Stimulated activated CD8-positive, alpha-beta memory T cell treated with anti-CD3 and anti-CD28 coated beads, Interleukin-4, amount 100 ng/mL, for 4 hours (primary cell): ENCODE measurements around the gene SLC25A13.

Experiments used
- DNase-seq, 2 donors: peaks; one replicate each; pipeline ENCODE4 v3.0.0-alpha.2; 2020; ENCODE audit warnings: low read depth in 2 of 2, low spot score in 1 of 2

The SLC25A13 gene

DNA sequence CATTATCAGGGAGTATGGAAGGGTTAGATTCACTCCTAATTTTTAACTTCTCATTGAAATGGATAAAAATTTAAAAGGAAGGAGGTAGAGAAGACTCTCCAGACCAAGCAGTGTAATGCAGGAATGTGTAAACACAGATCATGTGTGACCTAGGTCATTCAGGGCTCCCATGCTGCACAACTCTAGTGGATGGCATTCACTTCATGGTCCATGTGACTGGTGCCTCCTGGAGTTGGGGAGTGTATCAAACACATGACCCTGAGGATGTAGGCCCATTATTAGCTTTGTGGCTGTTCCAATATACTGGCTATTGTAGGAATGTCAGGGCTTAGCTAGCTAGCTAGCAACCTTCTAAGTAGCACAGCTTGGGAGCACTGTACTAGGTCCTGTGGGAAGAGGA is 109.9 kb downstream of the SLC25A13 start:
- no peak for DNase-seq

DNA sequence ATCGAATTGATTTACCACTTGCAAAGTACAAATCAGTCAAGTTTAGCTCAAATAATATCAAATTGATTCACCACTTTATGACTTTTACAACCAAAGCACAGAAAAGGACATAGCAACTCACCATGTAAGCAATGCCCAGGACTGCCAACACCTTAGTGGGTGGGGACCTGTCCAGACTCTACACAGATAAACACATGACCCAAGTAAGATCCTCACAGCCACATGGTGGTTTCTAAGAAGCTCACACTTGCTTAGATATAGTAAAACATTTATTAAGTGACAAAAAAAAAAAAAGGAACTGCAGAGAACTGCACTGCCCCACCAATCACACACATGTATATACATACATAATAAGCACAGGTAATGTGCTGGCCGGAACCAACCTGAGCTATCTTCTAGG is 116.2 kb downstream of the SLC25A13 start:
- no peak for DNase-seq

DNA sequence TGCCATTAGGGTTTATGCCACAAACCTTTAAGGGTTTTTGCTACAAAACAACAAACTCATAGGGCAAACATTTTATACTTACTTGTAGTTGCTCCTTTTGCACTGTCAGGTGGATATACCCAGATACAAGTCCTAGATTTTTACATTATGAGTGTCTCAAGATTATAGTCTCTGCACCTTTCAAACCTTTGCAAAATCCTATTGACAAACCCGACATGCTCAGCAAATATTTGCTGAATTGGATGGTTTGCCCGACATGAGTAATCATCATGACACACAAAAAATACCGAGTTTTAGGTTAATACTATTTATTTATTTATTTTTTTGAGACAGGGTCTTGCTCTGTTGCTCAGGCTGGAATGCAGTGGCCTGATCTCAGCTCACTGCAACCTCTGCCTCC is 117.3 kb downstream of the SLC25A13 start:
- no peak for DNase-seq

DNA sequence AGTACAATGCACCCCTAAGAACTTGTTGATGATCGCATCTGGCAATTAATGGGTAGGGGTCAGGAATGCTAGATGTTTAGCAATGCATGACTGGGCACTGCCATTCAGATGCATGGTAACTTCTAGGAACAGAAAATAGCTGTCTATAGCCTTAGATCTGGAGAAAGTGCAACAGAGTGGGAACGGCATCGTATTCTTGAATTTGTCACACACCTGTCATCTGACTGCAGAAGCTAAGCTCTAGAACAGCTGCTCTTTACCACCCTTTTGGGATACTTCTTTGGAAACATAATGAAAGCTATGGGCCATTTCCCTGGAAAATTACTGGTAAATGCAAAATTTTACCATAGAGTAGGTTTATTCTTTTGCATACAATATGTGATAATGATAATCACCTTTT is 118.1 kb downstream of the SLC25A13 start:
- DNase-seq = no peak

DNA sequence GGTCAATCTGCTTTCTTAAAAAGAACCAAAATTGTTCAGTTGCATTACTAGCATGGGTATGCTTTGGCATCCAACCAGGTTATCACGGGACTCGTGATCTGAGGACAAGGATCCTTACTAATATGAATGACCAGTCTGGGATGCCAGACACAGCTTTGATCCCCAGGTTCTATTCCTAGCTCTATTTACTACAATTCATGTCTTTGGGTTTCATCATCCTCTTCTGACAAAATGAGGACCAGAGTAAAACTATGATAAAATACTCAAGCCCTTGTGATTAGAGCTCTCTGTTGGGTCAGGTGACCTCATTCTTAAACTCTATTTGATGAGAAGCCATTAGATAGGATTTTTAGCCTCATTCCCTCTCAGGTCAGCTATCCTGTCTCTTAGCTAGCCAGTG is 119.8 kb downstream of the SLC25A13 start:
- no peak for DNase-seq

DNA sequence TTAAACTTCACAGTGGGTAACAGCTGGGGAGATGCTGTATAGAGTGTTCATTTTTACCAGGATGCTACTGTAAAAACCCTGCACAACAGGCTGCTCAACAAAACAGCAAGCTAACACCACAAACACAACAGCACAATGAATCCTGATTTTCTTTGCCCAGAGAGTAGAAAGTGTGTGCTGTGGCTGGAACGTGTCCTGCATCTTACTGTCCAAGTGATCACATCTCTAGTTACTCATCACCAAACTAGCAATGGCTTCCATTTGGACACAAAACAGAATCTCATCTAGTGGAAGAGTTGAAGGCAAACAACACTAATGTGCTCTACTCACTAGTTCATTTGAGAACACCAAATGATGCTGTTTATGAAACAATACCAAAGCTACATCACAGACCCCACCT is 121.2 kb downstream of the SLC25A13 start:
- DNase-seq = no peak

DNA sequence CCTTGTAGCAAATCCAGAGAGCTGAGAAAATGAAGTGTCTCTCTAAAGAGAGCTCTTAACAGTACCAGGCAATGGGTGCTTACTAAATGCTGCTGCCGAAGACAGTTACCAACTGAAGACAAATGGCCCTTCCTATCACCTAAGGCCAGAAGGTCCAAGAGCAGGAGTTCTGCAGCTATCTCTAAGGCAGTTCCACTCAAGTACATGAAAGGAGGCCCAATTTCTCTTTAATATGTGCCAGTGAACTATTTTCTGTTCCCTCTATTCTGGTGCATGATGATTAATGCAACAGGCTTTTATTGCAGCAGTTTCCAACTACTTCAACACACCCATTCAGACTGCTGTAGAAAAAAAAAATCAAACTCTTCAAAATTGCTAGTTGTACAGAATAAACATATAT is 122.5 kb downstream of the SLC25A13 start:
- DNase-seq = no peak

DNA sequence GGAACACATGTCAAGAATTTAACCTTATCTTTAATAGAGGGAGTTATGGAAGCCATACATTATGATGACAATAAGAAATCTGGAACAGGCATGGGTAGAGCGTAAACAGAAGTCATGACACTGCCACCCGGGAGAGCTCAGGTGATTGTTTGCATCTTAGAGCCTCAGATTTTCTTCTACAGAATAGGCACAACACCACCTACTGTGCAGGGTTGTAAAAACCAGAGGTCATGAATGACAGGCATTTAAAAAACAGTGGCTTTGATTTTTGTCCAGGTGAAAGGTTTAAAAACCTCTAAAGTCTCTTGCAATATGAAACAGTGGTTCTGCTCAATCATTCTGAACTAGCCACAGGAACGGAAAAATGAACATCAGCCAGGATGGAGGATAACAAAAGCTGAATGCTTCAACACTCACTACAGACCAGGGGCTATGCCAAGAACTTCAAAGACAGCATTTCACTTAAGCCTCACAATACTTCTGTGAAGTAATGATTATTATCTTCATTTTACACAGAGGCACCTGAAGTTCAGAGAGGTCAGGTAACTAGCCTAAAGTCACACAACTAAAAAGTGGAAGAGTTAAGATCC is 123.8 kb downstream of the SLC25A13 start:
- DNase-seq = no peak

DNA sequence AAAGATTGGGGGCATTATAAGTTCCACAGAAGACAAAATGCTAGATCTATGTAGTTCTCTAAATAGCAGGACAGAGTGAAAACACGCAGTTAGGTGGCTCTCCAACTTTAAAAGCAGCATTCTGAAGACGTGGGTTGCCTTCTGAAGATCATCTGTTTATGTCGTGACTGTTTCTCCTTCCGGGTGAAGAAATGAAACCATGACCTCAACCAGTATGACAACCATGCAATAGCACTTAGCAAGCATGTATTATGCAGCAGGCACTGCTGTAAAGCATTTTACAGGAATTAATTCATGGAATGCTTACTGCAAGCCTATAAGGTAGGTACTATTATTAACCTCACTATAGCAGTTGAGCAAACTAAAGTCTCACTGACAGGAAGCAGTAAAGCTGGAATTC is 125.2 kb downstream of the SLC25A13 start:
- DNase-seq = no peak

DNA sequence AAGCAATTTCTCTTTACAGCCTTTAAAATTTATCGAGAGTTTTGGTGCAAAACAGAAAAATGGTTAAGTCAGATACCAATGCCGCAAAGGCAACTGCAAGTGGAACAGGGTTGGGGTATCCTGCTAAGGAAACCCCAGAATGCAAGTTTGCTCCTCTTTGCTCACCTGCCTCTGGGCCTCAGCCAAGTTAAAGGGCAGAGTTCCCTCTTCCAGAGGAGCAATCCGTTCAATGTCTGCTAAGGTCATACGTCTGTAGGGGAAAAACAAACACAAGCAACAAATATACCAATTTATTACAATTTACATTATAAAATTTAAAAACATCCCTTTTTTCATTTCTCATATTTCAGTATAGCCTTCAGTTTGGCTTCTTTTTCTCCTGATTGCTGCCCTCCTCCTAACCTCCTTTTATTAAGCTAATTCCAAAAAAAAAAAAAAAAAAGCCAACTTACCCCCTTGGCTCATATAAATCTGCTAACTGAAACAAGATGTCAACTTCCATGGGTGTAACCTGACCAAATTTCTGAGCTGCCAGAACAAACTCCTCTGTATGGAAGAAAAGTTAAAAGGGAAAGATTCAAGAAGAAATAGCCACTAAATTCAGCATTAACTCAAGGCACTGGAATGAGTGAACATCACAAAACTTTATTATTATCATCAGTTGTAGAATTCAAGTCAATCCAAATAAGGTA is 132.6 kb downstream of the SLC25A13 start:
- no peak for DNase-seq

DNA sequence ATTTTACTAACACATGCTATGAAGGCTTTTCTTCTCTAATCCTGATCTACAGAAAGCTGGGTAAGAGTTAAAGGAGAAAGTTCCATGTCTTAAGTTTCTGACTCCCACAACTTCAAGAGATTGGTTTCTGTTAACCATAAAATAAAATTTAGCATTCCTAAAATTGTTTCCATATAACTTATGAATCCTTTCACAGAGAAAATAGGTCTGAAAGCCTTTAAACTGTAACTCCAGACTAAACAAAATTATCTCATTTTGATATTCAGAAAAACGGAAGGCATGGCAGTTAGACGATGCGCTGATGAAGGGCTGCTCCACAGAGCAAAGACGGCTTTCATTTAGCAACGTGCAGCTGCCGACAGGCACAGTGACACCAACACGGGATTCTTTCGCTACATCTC is 133.3 kb downstream of the SLC25A13 start:
- no peak for DNase-seq

DNA sequence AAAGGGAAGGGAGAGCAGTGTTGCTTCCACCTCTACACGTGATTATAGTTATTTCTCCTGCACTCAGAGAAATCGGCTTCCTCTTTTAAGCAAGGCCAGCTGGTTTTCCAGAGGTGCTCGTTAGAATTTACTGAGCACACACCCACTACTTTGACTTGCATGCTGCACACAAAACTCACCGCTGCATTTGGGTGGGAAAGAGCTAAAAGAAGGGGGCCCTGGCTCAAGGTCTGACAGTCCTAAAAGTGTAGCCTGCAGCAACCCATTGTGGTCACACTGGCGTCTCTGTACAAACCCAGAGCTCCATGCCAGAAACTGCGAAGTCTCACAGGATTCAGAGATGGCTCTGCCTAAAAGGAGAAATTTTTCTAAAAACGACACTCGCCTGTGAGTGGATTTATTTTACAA is 133.7 kb downstream of the SLC25A13 start:
- DNase-seq = no peak

DNA sequence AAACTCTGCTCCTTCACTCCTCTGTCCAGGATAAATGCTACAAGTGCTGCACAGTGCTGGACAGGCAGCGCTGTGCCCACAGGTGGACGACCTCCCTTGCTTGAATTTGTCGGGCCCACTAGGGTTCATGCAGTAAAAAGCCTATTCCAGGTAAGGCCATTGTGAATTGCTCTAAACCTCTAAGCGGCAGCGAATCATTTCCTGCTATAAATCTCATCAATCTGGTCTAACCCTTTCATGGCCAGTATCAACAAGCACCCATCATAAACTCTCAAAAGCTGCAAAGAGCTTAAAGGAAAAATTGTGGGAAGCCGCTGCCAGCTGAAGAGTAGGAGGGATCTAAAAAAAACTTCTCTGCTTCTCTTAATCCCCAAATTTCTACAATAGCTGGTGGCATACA is 134.2 kb downstream of the SLC25A13 start:
- no peak for DNase-seq

DNA sequence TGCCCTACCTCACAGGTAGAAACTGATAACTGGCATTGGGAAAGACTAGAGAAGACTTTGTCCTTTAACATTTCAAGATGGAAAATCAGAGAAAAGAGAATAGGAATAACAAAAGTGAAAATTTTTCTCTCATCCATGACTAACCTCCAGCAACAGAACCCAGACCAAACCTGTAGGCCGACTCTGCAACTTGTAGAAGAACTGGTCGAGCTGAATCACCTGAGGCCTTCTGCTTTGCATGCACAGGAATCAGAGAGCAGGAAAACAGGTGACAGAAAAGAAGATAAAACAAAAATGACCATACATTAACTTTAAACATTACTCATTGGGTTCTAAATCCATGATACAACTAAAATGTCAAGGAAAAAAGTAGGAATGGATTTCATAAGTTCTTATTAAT is 137.1 kb downstream of the SLC25A13 start:
- no peak for DNase-seq

DNA sequence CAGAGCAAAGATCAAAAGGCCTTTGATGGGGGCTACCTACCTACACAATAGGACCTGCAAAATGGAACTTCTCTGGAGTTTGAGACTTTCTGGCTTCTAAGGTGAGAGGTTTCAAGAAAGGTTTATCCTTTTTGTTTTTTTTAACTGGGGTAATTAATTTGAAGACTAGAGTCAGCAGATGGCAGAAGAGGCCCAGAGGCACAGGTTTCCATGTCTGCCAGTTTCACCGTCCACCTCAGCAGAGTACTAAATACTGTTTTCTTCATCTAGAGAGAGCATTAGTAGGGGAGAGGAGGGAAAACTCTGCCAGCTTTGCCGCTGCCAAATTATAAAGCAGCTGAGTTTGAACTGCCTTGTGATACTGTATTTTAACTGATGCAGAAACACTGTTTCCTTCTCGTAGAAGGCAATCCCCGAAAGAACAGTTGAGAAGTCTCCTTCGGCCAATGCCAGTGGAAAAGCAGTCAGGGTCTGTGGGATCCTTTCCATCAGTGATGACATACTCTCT is 138.7 kb downstream of the SLC25A13 start:
- no peak for DNase-seq

DNA sequence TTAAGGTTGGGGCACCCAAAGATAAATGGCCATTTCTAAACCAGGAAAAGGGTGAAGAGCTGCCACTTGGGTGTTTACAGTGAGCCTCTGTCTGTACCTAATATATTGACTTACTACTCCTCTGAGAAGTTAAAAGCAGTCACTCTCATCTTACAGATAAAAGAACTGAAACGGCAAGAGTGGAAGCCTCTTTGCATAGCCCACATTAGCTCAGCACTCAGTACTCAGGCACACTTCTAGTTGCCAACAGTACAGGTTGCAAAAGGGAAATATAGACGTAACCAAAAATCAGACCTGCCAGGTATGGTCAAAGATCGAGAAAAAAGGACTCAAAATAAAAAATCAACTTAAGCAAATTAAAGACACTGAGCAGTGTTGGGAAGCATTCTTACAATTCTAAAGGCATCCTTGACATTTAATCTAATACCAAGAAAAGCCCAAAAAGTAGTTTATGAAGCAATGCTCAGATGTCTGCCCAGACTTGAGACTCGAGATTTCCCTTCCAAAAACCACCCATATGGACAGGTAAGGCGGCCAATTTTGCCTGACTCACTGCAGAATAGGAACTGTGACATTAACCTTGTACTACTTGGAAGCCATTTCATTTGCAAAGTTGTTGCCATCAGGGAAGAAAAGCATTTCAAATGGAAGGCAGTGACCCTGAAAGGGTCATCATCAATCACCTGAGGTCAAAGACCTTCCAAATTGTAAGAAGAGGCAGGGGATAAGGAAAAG is 139.3 kb downstream of the SLC25A13 start:
- DNase-seq = no peak

DNA sequence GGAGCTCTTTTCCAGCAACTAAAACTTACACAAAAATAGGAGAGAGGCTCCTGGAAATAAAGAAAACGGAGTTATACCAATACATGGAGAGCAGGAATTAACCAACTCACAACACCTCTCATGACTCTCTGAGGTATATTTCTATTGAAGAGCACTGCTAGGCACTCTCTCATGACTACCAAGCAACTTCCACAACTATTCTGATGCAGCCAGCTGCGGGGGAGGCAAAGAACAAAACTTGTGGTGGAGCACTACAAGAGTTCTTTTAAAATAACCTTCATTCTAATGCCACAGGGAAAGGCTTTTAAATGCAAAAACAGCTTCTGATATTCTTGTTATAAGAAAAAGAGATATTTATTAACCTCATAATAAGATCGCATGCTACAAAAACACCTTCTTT is 140.7 kb downstream of the SLC25A13 start:
- no peak for DNase-seq

DNA sequence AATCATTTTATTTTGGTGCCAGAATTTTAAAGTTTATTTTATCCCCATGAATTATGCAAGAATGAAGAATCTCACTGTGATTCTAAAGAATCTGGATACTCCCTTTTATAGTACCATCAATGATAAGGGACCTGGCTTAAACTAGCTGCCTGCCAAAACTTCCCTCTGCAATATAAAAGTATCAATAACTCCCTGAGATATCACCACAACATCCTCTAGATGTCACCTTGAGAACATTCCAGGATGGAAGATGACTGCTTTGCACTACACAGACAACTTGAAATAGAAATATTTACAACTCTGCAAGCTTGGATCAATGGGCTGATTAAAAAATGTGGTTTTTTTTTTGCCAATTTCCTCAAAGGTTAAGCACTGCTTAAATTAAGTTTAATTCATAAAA is 142.1 kb downstream of the SLC25A13 start:
- no peak for DNase-seq

DNA sequence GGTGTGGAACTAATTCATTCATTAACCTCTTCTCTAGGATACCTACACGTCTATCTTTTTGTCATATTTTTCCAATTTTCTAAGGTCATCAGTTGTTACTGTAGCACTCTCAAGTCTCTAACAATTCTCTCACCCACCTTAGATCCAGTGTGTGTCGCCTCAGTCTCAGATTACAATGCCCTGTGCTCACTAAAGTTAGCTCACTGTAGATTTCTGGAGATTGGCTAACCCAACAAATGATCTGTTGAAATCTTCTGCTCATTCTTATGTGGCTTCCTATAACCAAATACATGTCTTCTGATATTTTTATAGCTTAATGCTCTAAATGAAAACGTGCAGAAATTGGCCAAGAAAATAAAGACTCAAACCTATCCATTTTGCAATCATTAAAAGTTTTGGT is 142.6 kb downstream of the SLC25A13 start:
- no peak for DNase-seq

DNA sequence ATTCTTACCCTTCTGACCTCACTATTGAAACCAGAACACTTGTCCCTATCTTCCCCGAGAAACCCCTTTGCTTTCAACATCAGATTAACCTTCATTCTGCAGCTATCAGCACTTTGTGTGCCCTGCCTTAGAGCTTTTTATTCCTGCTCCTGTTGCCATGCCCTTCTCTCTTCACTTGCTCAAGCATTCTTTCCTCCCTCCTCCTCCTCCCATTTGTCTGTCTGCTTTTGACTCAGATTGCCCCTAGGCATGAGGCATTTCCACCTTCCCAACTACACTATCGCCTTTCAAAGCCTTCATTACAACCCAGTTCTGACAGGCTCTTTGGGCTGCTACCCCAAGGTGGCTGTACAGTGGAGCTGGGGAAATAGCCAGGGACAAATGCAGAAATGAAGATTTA is 143.3 kb downstream of the SLC25A13 start:
- DNase-seq = no peak

DNA sequence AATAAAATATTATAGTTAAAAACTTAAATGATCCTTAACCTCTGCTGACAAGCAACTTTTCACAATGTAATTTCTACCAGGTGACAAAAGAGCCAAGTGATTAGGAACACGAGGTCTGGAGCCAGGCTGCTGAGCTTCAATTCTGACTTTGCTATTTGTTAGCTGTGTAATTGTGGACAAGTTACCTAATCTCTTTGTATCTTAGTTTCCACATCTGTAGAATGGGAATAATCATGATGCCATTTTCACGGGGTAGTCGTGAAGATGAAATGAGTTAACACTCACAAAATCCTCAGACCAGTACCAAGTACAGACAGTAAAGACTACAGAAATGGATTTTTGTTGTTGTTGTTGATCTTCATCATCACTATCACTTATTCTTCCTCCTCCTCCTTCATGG is 144.5 kb downstream of the SLC25A13 start:
- DNase-seq = no peak

DNA sequence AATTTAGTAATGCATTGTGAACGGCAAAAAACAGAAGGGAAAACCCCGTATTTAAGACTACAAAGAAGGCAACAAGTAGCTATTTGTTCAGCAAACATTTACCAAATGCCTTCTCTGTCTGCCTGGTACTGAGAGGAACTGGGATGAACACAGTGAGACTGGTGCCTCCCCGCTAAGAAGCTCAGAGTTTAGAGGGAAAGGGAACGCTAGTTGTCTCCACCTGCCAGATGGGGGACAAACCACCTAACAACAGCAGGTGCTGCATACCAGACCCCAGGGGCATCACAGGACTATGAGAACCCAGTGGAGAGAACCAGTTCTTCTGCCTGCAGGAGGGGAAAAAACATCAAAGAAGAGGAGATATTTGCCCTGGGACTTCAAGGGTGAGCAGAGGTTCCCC is 147.1 kb downstream of the SLC25A13 start:
- no peak for DNase-seq
